Right cardiac atrium (tissue), 5 donors: Measurements from ENCODE around the gene PITPNC1. TPM values are rescaled to one million over a fixed set of nuclear protein-coding genes. Genes with fewer than 3 reads are reported as not detected.
"Not testable (repeated sequence)": the region's sequence is repeated elsewhere in the genome, so short reads cannot be mapped to it uniquely, and the experiment has no call there.

Experiments used
- ATAC-seq, 2 donors: fragments of 200-7000 bp; cut with Tn5 transposase; one replicate each; pipeline versions ENCODE4 v1.8.0 to v1.9.1; 2020; ENCODE audit warnings: moderate library complexity in 2 of 2, mild to moderate bottlenecking in 1 of 2
- DNase-seq, 3 donors: peaks; one replicate each; pipeline ENCODE4 v3.0.0-alpha.2; 2020
- H3K27ac ChIP-seq: one replicate; pipeline ENCODE4 v1.5.1; 2013; ENCODE audit warnings: mild to moderate bottlenecking, low read length, control low read depth, moderate library complexity
- H3K27me3 ChIP-seq: one replicate; pipeline ENCODE4 v1.6.1; 2013; ENCODE audit not compliant: control insufficient read depth, insufficient read depth
- H3K4me1 ChIP-seq: one replicate; pipeline ENCODE4 v1.6.1; 2013; ENCODE audit warnings: low read length; ENCODE audit not compliant: control insufficient read depth, insufficient read depth
- H3K4me3 ChIP-seq: one replicate; pipeline ENCODE4 v1.5.1; 2013; ENCODE audit warnings: low read length, control low read depth
- H3K9me3 ChIP-seq: one replicate; pipeline ENCODE4 v1.6.1; 2013; ENCODE audit warnings: low read length; ENCODE audit not compliant: control insufficient read depth
- WGBS: extraction: QIAGEN DNeasy Blood & Tissue Kit; methylation state at CpG from one replicate; pipeline ENCODE4 v1.1.7; 2013; 5-methylcytosine and 5-hydroxymethylcytosine counted together
- intact Hi-C, 4 donors: fragments of 100-400 bp; cut with DNase I; formaldehyde crosslinking; loops; one replicate each; pipeline versions ENCODE4 v1.11.0 to v1.14.0; 2022 to 2023
- polyA plus RNA-seq: library from polyadenylated mRNA; stranded (reverse); fragments of 200-250 nt; gene quantifications from one replicate; pipeline ENCODE4 v1.2.3, GENCODE V29; 2013
- total RNA-seq, 4 donors: library from RNA; stranded (reverse); fragmentation: NEBNext Ultra II Directional; extraction: Animal tissue kit (Norgen Biotek cat#: 25700); gene quantifications; one replicate each; pipeline ENCODE4 v1.2.1, GENCODE V29; 2021
- donor health status: healthy with polysubstance abuse.
- donor health status: DM: no; HTN: yes; CAD: no.
- donor health status: DM: no; HTN: no; CAD: no.
- donor health status: DM: no; HTN: yes; CAD: no; lungs with severe emphysema.
- donor health status: DM: yes; HTN: yes; CAD: no.

PITPNC1 gene
- total and polyA plus RNA-seq, 5 donors: 8.6 to 29.7 (median 24.1) TPM

- no peak overlapping the region for H3K27ac ChIP-seq
- 45% methylated on average over 2 of the region's 2 CpGs for WGBS
- no peaks in the 10 kb centered on the region for H3K4me1 ChIP-seq
- no peak overlapping the region for H3K4me3 ChIP-seq
- no peaks in the 10 kb centered on the region for H3K9me3 ChIP-seq
- peak in 1 of 2 donors; percentile 74 for ATAC-seq
- no peaks in the 10 kb centered on the region for H3K27me3 ChIP-seq
- intact Hi-C loops: loop anchor here in 3 of 4 donors (2.0 to 10.0 kb wide), 4 partner anchors 55 to 315 kb away; no protein-coding TSS in a partner anchor
- DNase-seq: no peak
Observed at GRCh38 chr17:67689534-67690177, 312.6 kb downstream of the PITPNC1 start.

GRCh38 chr17:67693811-67694210 is 316.7 kb downstream of the PITPNC1 start:
- Histone ChIP-seq H3K9me3 (no peaks in the 10 kb centered on the region), H3K4me3 (no peak overlapping the region), H3K27ac (no peak overlapping the region), H3K4me1 (no peaks in the 10 kb centered on the region), H3K27me3 (no peaks in the 10 kb centered on the region)
- intact Hi-C loops: no loop called here
- DNase-seq (no peak), ATAC-seq (no peak)

GRCh38 chr17:67696347-67696746 is 319.3 kb downstream of the PITPNC1 start:
- H3K9me3 ChIP-seq: no peaks in the 10 kb centered on the region
- H3K4me3 ChIP-seq: no peak overlapping the region
- H3K4me1 ChIP-seq: no peaks in the 10 kb centered on the region
- no peak overlapping the region for H3K27ac ChIP-seq
- DNase-seq (no peak), ATAC-seq (no peak)
- H3K27me3 ChIP-seq: no peaks in the 10 kb centered on the region
- intact Hi-C loops: no loop called here
- 58% methylated on average over 3 of the region's 3 CpGs for WGBS

- no peak for ATAC-seq
- DNase-seq: no peak
- intact Hi-C loops: no loop called here
- no peaks in the 10 kb centered on the region for H3K9me3 ChIP-seq
- H3K4me1 ChIP-seq: no peaks in the 10 kb centered on the region
- no peaks in the 10 kb centered on the region for H3K27me3 ChIP-seq
- no peak overlapping the region for H3K27ac ChIP-seq
- H3K4me3 ChIP-seq: no peak overlapping the region
- 86% methylated on average over 4 of the region's 4 CpGs for WGBS
Observed at GRCh38 chr17:67696853-67697498, 319.9 kb downstream of the PITPNC1 start.

- DNase-seq (no peak), ATAC-seq (no peak)
- Histone ChIP-seq H3K4me3 (no peak overlapping the region), H3K9me3 (no peaks in the 10 kb centered on the region), H3K27ac (no peak overlapping the region), H3K27me3 (no peaks in the 10 kb centered on the region), H3K4me1 (no peaks in the 10 kb centered on the region)
- intact Hi-C loops: no loop called here
- 67% methylated on average over 5 of the region's 5 CpGs for WGBS
Observed at GRCh38 chr17:67700037-67700724, 323.1 kb downstream of the PITPNC1 start.

GRCh38 chr17:67700725-67701119 is 323.6 kb downstream of the PITPNC1 start:
- H3K27ac ChIP-seq: no peak overlapping the region
- DNase-seq (no peak), ATAC-seq (no peak)
- intact Hi-C loops: no loop called here
- H3K4me1 ChIP-seq: no peaks in the 10 kb centered on the region
- no peaks in the 10 kb centered on the region for H3K27me3 ChIP-seq
- WGBS: 86% methylated on average over 1 of the region's 1 CpG
- H3K4me3 ChIP-seq: no peak overlapping the region
- H3K9me3 ChIP-seq: no peaks in the 10 kb centered on the region

GRCh38 chr17:67702861-67703260 is 325.8 kb downstream of the PITPNC1 start:
- WGBS: 94% methylated on average over 8 of the region's 8 CpGs
- H3K4me1 ChIP-seq, ATAC-seq, DNase-seq, H3K27ac ChIP-seq, H3K4me3 ChIP-seq, H3K9me3 ChIP-seq, H3K27me3 ChIP-seq, intact Hi-C loops: not testable (repeated sequence)

GRCh38 chr17:67707442-67707841 is 330.4 kb downstream of the PITPNC1 start:
- no peaks in the 10 kb centered on the region for H3K27me3 ChIP-seq
- intact Hi-C loops: no loop called here
- no peaks in the 10 kb centered on the region for H3K4me1 ChIP-seq
- H3K9me3 ChIP-seq: no peaks in the 10 kb centered on the region
- 70% methylated on average over 2 of the region's 2 CpGs for WGBS
- no peak overlapping the region for H3K4me3 ChIP-seq
- ATAC-seq (no peak), DNase-seq (no peak)
- H3K27ac ChIP-seq: no peak overlapping the region

- intact Hi-C loops: no loop called here
- H3K27me3 ChIP-seq: no peaks in the 10 kb centered on the region
- H3K9me3 ChIP-seq: no peaks in the 10 kb centered on the region
- 82% methylated on average over 3 of the region's 3 CpGs for WGBS
- H3K27ac ChIP-seq: no peak overlapping the region
- DNase-seq (no peak), ATAC-seq (no peak)
- H3K4me3 ChIP-seq: no peak overlapping the region
- H3K4me1 ChIP-seq: no peaks in the 10 kb centered on the region
Observed at GRCh38 chr17:67708378-67708777, 331.3 kb downstream of the PITPNC1 start.

GRCh38 chr17:67711916-67712315 is 334.8 kb downstream of the PITPNC1 start:
- ATAC-seq (no peak), DNase-seq (no peak)

GRCh38 chr17:67712375-67712774 is 335.3 kb downstream of the PITPNC1 start:
- ATAC-seq (no peak), DNase-seq (no peak)
- Histone ChIP-seq H3K27ac (no peak overlapping the region), H3K9me3 (no peaks in the 10 kb centered on the region), H3K27me3 (no peaks in the 10 kb centered on the region), H3K4me3 (no peak overlapping the region), H3K4me1 (no peaks in the 10 kb centered on the region)
- intact Hi-C loops: loop anchor here in 1 of 4 donors (10.0 kb wide), 1 partner anchor 348 kb away; the partner anchor contains the start of gene PSMD12
- WGBS: 92% methylated on average over 4 of the region's 4 CpGs

More at GRCh38 chr17:67711916-67712315, 334.8 kb downstream of the PITPNC1 start:
- intact Hi-C loops: loop anchor here in 1 of 4 donors (10.0 kb wide), 1 partner anchor 347 kb away; the partner anchor contains the start of gene PSMD12
- Histone ChIP-seq H3K9me3 (no peaks in the 10 kb centered on the region), H3K4me3 (no peak overlapping the region), H3K27me3 (no peaks in the 10 kb centered on the region), H3K4me1 (no peaks in the 10 kb centered on the region), H3K27ac (no peak overlapping the region)
- 71% methylated on average over 4 of the region's 4 CpGs for WGBS
